Spleen (tissue), 11 donors: ENCODE data around the gene OSGIN1. TPM values are rescaled to one million over a fixed set of nuclear protein-coding genes. Genes with fewer than 3 reads are reported as not detected.

ENCODE experiments used
- DNase-seq: peaks from one replicate; pipeline ENCODE4 v3.0.0-alpha.2; 2020
- H3K27ac ChIP-seq, 8 donors: fragments of 200-600 bp; sonication (generic) in 7 of 8; 1 replicate in 4 of 8; 2 replicates in 4 of 8; pipeline versions ENCODE4 v1.5.0 to v1.8.0; 2016 to 2021; ENCODE audit warnings: inconsistent platforms in 4 of 8, mild to moderate bottlenecking in 4 of 8, moderate library complexity in 1 of 8
- H3K27me3 ChIP-seq, 7 donors: fragments of 200-600 bp; sonication (generic) in 6 of 7; replicated peaks in 1 of 7; 1 replicate in 4 of 7; 2 replicates in 3 of 7; pipeline versions ENCODE4 v1.5.0 to v1.8.0; 2016 to 2021; ENCODE audit warnings: inconsistent platforms in 3 of 7, mild to moderate bottlenecking in 1 of 7
- H3K36me3 ChIP-seq, 6 donors: fragments of 200-600 bp; sonication (generic) in 5 of 6; 1 replicate in 4 of 6; 2 replicates in 2 of 6; pipeline versions ENCODE4 v1.5.0 to v1.8.0; 2016 to 2021; ENCODE audit warnings: inconsistent platforms in 2 of 6
- H3K4me1 ChIP-seq, 6 donors: fragments of 200-600 bp; sonication (generic) in 5 of 6; 1 replicate in 3 of 6; 2 replicates in 3 of 6; pipeline versions ENCODE4 v1.5.0 to v1.8.0; 2016 to 2021; ENCODE audit warnings: inconsistent platforms in 3 of 6
- H3K4me3 ChIP-seq, 8 donors: fragments of 200-600 bp; sonication (generic) in 7 of 8; 1 replicate in 4 of 8; 2 replicates in 4 of 8; pipeline versions ENCODE4 v1.5.0 to v1.8.0; 2016 to 2021; ENCODE audit warnings: inconsistent platforms in 4 of 8, mild to moderate bottlenecking in 4 of 8, moderate library complexity in 2 of 8
- H3K9me3 ChIP-seq, 8 donors: fragments of 200-600 bp; sonication (generic) in 7 of 8; 1 replicate in 4 of 8; 2 replicates in 4 of 8; pipeline versions ENCODE4 v1.5.0 to v1.8.0; 2016 to 2021; ENCODE audit warnings: inconsistent platforms in 4 of 8
- CTCF ChIP-seq, 11 experiments: fragments of 200-600 bp in 7 of 11; fragments of 450-650 bp in 4 of 11; sonication (generic) in 4 of 11; IDR thresholded peaks in 8 of 11; conservative IDR thresholded peaks in 3 of 11; 1 replicate in 7 of 11; 2 replicates in 4 of 11; pipeline versions ENCODE4 v1.4.0 to v1.8.0; 2016 to 2021; ENCODE audit warnings: antibody characterized with exemption in 11 of 11, inconsistent platforms in 4 of 11, mild to moderate bottlenecking in 1 of 11
- POLR2A ChIP-seq, 3 donors: fragments of 450-650 bp; IDR thresholded peaks; one replicate each; pipeline ENCODE4 v1.5.1; 2017; ENCODE audit warnings: antibody characterized with exemption in 3 of 3, mild to moderate bottlenecking in 1 of 3
- POLR2AphosphoS5 ChIP-seq, 3 donors: sonication (generic); formaldehyde crosslinking; IDR thresholded peaks; one replicate each; pipeline ENCODE4 v1.5.1; 2017; ENCODE audit warnings: antibody characterized with exemption in 3 of 3
- WGBS, 5 donors: extraction: QIAGEN DNeasy Blood & Tissue Kit in 3 of 5; methylation state at CpG; one replicate each; pipeline versions ENCODE4 v1.1.5 to v1.1.7; 2013 to 2018; 5-methylcytosine and 5-hydroxymethylcytosine counted together
- intact Hi-C: fragments of 100-400 bp; cut with DNase I; formaldehyde crosslinking; loops from one replicate; pipeline ENCODE4 v1.15.0; 2023; ENCODE audit warnings: low total_unique reads
- polyA plus RNA-seq, 3 donors: library from polyadenylated mRNA; stranded (reverse); fragments of 200-250 nt; gene quantifications; one replicate each; pipeline ENCODE4 v1.2.1, GENCODE V29; 2013
- total RNA-seq, 7 donors: library from RNA; depleted of rRNA in 3 of 7; stranded (reverse); fragments of >200 nt in 3 of 7; fragmentation: NEBNext Ultra II Directional in 4 of 7; extraction: Animal tissue kit (Norgen Biotek cat#: 25700) in 4 of 7; gene quantifications; one replicate each; pipeline versions ENCODE4 v1.1.0 to v1.2.1, GENCODE V29; 2016 to 2021
- donor health status: healthy with polysubstance abuse.
- donor health status: DM: no; HTN: no; CAD: no; lungs with moderate emphysema.
- donor health status: DM: no; HTN: no; CAD: no.
- donor health status: Bipolar disorder and iron deficiency.
- donor health status: healthy.
- donor health status: DM: no; HTN: no; CAD: no.
- donor health status: DM: yes; HTN: yes; CAD: no.

OSGIN1 gene
- total and polyA plus RNA-seq, 10 donors = 2.3 to 13.5 (median 9.0) TPM

- intact Hi-C loops = no loop called here
- DNase-seq = no peak
- Histone ChIP-seq H3K27ac (no peak overlapping the region), H3K4me3 (no peak overlapping the region), H3K27me3 (peaks cover 0 to 4% (median 0%) of the 10 kb centered on the region in 7 donors), H3K36me3 (no peaks in the 10 kb centered on the region), H3K4me1 (no peaks in the 10 kb centered on the region), H3K9me3 (peaks cover 0 to 21% (median 17%) of the 10 kb centered on the region in 8 donors)
- WGBS, 5 donors = 92 to 97% (median 94%) methylated on average over 8 of the region's 8 CpGs
- TF ChIP-seq CTCF (IDR thresholded peaks at IDR 0.05 in 8 of 11, conservative IDR thresholded peaks at IDR 0.05 in 3 of 11) = no peak
These were observed 28.8 kb downstream of the OSGIN1 start for GRCh38 chr16:83981799-83982198.

- no peak for TF ChIP-seq POLR2A (IDR thresholded peaks at IDR 0.05)
- TF ChIP-seq POLR2AphosphoS5 (IDR thresholded peaks at IDR 0.05) = no peak
- TF ChIP-seq CTCF (IDR thresholded peaks at IDR 0.05 in 8 of 11, conservative IDR thresholded peaks at IDR 0.05 in 3 of 11) = no peak
- Histone ChIP-seq H3K9me3 (peaks cover 0 to 10% (median 6%) of the 10 kb centered on the region in 8 donors), H3K36me3 (no peaks in the 10 kb centered on the region), H3K4me3 (no peak overlapping the region), H3K27ac (no peak overlapping the region), H3K27me3 (peaks cover 0 to 4% (median 0%) of the 10 kb centered on the region in 7 donors), H3K4me1 (no peaks in the 10 kb centered on the region)
- intact Hi-C loops = no loop called here
- 78 to 89% (median 86%) methylated on average over 4 of the region's 4 CpGs for WGBS, 5 donors
- DNase-seq = no peak
These were observed 30.5 kb downstream of the OSGIN1 start for GRCh38 chr16:83983491-83983890.

GRCh38 chr16:83989300-83989699, 36.3 kb downstream of the OSGIN1 start:
- WGBS, 5 donors = 78 to 85% (median 84%) methylated on average over 8 of the region's 8 CpGs
- DNase-seq = no peak
- peaks cover 0 to 55% (median 8%) of the 10 kb centered on the region in 7 donors for H3K27me3 ChIP-seq
- no peaks in the 10 kb centered on the region for H3K4me1 ChIP-seq
- intact Hi-C loops = no loop called here
- H3K9me3 ChIP-seq = no peaks in the 10 kb centered on the region
- no peak for TF ChIP-seq POLR2A (IDR thresholded peaks at IDR 0.05)
- no peak for TF ChIP-seq CTCF (IDR thresholded peaks at IDR 0.05 in 8 of 11, conservative IDR thresholded peaks at IDR 0.05 in 3 of 11)
- TF ChIP-seq POLR2AphosphoS5 (IDR thresholded peaks at IDR 0.05) = no peak
- no peak overlapping the region for H3K27ac ChIP-seq
- H3K36me3 ChIP-seq = no peaks in the 10 kb centered on the region
- no peak overlapping the region for H3K4me3 ChIP-seq

GRCh38 chr16:83990492-83990891, 37.5 kb downstream of the OSGIN1 start:
- TF ChIP-seq CTCF (IDR thresholded peaks at IDR 0.05 in 8 of 11, conservative IDR thresholded peaks at IDR 0.05 in 3 of 11) (no peak), POLR2A (IDR thresholded peaks at IDR 0.05) (no peak), POLR2AphosphoS5 (IDR thresholded peaks at IDR 0.05) (no peak)
- Histone ChIP-seq H3K4me1 (peaks cover 0 to 5% (median under 1%) of the 10 kb centered on the region in 6 donors), H3K27me3 (peaks cover 0 to 62% (median 9%) of the 10 kb centered on the region in 7 donors), H3K27ac (no peak overlapping the region), H3K4me3 (no peak overlapping the region), H3K9me3 (no peaks in the 10 kb centered on the region), H3K36me3 (no peaks in the 10 kb centered on the region)
- no peak for DNase-seq
- WGBS, 5 donors = 86 to 91% (median 90%) methylated on average over 11 of the region's 11 CpGs
- intact Hi-C loops = no loop called here
